GM19099 (cell line): ENCODE results near the gene PEAR1.

Experiments
- POLR2A ChIP-seq: IDR thresholded peaks from 3 replicates; pipeline ENCODE4 v1.6.1; 2011; ENCODE audit warnings: low read depth; ENCODE audit not compliant: insufficient read length; ENCODE audit errors: extremely low read depth

The PEAR1 gene

DNA sequence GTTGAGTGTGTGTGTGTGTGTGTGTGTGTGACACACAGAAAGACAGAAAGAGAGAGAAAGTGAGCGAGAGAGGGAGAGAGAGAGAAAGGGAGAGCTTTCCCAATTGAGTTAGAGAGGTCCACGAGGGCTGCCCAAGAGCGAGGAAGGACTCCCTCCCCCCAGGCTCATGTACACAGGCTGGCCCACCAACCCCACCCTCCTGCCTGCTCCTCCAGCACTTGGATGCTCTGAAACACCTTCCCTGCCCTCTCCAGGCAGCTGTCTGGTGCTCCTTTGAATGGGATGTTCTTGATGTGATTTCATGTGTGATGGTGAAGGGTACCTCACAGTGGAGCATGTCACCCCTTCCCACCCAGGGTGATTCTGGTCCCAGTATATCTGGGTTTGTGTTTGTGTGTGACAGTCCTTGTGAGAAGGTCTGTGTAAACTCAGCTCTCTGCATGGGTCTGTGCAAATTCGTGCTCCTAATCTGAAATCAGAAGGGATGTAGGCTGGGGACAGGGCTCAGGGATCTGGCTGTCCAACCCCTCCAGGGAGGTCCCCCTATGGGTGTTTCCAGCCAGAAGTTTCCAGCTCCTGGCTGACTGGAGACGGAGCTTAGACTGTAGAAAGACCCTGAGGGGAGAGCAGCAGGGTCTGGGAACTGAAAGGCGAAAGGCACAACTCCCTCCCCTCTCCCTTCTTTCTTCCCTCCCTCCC, 6.8 kb upstream of the PEAR1 start:
- no peak for TF ChIP-seq POLR2A

DNA sequence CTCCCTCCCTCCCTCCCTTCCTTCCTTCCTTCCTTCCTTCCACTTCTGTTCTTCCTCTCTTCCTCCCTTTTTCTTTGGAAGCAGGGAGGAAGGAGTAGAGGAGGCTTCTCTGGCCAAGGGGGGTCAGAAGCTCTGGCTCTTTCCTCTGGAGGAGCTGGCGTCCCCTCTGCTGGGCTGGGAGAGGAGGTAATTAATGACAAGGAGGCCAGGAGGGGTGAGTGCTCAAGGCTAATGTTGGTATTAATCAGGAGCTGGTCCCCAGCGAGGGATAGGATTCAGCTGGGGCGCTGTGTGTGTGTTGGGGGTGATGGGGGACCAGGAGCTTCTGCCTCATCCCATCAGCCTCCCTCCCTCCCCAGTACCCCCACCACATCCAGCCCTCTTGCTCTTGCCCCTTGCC, 6.2 kb upstream of the PEAR1 start:
- TF ChIP-seq POLR2A, result no peak

DNA sequence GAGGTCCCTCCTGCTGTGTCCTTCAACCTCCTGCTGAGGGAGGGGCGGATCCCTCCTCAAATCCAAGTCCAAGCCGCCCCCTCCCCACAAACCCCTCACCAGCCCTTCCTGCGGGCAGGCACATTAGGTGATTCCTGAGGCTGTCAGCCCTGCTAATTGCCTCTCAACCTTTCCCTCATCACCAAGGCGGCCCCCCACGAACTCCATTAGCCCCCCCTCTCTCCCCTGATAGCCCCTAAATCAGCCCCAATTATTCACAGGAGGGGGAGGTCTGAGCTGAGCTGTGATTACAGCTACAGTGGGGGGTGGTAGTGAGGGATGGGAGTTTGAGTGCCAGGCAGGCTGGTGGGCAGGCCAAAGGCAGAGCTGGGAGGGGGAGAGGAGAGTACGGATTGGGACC, 5.8 kb upstream of the PEAR1 start:
- TF ChIP-seq POLR2A, result no peak

DNA sequence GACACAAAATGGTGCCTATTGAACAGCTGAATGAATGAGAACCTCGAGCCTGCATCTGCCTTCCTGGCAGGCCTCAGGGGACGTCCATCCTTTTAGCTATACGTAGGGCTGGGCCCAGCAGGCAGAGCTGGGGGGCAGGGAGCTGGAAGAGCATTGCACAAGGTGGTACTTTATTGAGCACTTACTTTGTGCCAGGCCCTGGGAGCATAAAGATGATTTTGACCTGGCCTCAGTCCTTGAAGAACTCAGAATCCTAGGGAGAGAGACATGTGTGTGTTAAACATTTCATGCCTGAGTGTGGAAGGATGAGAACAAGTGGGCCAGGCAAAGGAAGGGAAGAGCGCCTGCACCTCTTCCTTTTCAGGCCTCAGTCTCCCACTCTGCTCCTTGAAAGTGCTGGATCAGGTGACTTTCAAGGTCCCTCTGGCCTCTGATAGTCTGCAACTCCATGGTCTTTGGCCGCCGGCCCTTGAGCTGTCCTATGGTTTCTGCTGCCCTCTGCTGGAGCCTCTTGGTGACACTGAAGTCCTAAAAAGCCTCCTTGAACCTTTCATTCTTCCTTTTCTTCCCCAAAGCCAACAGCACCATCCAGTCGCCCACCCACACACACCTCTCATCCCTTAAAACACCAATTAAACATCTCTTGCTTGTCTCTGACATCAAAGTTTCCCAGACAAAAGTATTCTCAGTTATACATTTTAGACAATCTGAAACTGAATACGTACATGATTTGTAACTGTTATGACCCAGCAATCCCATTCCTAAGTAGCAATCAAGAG, 3.5 kb upstream of the PEAR1 start:
- TF ChIP-seq POLR2A, result no peak

DNA sequence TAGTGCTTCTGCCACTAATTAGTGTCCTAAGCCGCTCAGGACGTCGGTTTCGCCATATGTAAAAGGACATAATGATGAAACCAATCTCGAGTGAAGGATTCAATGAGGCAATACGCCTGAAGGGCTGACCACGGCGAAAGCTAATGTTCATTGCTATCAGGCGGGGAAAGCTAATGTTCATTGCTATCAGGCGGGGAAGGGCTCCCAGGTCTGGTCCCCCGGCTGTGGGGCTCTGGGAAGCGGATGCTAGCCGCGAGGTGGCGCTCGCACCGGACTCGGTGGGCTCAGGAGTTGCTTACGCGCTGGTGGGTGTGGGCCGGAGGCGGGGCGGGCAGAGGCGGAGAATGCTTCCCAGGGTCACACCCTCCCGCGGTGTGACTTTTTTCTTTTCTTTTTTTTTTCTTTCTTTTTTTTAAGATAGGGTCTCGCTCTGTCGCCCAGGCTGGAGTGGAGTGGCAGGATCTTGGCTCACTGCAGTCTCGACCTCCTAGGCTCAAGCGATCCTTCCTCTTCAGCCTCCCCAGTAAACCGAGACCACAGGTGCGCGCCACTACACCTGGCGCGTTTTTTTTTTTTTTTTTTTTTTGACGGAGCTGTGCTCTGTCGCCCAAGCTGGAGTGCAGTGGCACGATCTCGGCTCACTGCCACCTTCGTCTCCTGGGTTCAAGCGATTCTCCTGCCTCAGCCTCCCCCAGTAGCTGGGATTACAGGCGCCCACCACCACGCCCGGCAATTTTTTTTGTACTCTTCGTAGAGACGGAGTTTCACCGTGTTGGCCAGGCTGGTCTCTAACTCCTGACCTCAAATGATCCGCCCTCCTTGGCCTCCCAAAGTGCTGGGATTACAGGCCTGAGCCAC, 1.1 kb upstream of the PEAR1 start:
- TF ChIP-seq POLR2A, result no peak

DNA sequence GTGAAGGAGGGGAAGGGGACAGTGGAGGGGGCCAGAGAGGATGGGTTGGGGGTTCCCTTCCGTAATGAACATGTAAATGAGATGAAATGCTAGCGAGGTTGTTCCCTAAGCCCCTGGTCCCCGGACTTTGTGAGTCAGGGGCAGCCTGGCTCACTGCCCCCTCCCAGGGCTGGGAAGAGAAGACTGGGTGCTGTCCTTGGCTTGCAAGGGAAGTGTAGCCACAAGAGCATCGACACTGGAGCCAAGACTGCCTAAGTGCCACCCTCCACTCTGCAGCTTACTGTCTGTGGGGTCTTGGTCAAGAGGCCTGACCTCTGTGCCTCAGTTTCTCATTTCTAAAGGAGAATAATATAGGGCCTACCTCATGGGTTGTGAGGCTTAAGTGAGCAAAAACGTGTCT, 483 bp downstream of the PEAR1 start:
- no peak for TF ChIP-seq POLR2A

DNA sequence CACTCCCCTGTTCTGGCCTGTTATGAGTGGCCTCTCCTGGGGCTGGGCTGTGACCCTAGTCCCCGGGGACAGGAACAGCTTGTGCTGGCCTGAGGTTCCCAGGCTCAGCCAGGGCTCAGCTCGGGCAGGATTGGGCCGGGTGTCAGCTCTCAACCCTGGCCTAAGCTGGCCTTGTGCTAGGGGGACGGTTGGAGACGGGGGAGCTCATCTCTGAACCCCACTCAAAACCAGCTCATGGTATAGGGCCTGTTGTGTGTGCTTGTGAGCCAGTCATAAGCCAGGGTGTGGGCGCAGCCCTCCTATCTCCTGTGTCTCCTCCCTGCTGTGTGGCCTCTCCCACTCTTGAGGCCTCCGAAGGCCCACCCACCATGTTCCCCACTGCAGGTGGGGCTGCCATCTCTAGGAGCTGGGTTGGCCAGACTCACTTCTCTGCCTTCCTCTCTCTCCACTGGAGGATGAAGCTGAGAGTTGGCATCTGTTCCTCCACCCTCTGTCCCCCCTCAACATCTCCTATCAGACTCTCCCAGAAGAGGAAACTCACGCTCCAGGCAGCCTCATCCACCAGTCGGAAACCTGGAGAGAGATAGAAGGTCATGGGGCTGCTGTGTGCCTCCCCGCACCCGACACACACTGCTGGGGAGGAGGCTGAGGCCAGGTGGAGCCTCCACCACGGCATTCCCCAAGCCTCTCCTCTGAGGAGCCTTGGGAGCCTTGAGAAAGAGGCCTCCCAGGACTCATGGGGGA, 1.4 kb downstream of the PEAR1 start:
- TF ChIP-seq POLR2A, result no peak

DNA sequence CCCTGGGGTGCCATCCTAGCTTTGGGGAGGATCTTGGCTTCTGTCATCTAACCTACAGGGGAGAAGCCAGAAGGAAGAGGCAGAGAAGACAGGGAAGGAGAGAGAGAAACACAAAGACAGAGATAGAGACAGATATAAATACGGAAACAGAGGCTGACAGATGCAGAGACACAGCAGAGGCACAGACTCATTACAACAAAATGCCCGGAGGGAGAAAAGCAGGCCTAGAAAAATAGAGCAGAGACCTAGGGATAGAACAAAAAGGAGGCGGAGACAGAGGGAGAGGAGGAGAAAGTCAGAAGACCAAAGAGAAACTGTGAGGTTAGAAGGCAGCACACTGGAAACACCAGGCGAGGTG, 1.9 kb downstream of the PEAR1 start:
- TF ChIP-seq POLR2A, result no peak

DNA sequence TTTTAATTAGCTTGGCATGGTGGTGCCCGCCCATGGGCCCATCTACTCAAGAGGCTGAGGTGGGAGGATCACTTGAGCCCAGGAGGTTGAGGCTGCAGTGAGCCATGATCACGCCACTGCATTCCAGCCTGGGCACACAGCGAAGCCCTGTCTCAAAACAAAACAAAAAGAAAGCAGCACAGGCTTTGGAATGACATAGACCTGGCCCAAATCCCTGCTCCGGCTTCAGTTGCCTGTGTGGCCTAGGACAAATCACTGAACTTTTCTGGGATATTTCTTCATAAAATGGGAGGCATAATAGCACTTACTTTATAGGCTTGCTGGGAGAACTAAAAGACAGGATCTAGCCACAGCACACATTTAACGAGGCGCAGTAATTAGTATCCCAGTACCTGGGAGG, 2.4 kb downstream of the PEAR1 start:
- no peak for TF ChIP-seq POLR2A

DNA sequence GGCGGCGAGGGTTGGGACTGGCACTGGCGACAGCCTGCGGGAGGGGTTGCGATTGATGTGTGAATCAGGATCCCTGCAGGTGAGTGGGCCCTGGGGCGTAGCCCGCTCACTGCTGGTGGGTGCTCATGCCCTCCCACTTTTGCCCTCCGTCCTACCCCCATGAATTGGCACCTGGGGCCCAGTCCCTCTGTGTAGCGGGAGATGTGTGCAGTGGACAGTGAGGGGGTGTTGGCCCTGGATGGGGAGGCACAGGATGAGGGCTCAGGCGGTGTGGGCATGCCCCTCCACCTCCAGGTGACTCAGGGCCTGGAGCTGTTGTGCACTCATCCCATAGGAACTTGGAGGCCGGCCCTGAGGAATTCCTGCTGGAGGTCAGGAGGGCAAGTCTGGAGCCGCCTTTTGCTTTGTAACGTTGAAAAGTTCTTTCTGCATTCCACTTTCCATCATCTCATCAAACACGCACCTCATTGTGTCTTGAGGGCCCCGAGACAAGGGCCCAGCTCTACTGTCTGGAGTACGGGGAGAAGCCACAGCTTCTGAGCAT, 3.0 kb downstream of the PEAR1 start:
- TF ChIP-seq POLR2A, result no peak

DNA sequence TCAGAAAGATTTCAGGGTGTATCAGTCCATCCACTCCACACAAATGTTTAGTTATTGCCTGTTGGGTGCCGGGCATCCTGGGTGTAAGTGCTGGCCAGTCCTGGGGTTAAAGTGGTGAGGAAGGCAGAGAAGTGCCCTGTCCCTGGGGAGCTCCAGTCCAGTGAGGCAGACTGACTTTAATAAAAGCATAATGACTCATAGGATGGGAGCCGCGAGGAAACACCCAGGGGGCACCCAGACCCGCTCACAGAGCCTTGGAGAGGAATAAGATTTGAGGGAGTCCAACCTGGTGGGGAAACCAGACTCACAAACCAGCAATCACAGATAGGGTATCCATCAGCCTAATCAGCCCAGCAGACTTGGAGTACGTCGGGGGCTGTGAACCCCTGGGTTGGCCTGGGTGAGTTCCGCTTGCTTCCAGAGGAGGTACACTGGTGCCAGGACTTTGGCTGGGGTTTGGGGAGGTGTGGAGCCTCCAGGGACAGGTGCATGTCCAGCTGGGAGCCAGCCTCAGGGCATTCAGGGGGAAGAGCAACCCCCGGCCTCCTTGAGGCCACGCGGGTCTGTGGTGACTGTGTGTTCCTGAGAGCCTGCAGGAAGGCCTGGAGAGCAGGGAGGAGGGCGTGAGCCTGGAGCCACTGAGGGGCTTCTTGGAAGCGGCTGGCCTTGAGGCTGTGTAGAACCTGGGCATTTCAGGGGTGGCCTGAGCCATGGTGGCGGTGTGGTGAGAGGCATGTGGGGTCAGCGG, 3.7 kb downstream of the PEAR1 start:
- TF ChIP-seq POLR2A, result no peak

DNA sequence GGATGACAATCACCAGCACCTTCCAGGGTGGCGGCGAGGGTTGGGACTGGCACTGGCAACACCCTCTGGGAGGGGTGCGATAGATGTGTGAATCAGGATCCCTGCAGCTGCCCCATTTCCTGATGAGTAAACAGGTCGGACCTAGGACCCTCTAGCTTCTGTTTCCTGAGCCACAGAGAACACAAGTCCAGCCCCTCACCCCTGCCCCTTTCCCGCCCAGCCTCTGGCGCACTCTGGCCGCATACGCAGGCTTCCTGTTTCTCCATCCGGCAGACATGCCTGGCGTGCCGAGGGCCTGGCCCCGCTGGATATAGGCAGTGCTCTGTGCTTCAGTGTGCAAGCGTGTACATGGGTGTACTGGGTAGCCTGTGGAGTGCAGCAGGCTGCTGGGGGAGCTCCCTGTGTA, 4.6 kb downstream of the PEAR1 start:
- TF ChIP-seq POLR2A, result no peak

DNA sequence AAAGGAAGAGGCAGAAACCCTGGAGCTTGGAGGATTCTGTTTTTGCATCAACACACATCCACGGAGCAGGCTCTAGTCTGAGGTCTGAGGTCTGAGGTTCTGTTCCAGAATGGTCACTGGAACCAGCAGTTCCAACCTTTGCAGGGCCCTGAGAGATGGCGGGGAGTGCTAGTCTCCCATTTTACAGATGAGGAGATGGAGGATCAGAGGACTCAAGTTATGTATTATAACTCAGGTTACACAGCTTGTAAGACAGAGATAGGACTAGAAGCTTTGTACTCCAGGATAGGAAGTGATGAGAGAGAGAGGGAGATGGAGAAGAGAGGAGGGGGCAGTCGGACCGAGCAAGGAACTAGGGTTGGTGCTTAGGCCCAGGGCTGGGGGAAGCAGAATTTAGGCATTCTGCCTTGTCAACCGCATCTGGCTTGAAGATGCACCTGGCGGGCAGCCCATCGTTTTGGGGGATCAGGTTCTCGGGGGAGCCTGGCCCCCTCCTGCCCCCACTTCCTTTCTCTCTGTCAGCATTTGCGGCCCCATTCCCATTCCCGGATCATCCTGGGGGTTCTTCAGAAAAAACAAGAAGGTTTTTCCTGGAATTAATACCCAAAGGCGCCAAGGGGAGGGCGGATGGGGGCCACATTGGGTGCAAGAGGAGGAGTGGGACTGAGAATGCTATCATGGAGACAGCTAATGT, 5.6 kb downstream of the PEAR1 start:
- TF ChIP-seq POLR2A, result no peak
